WTC11 (cell line): Measurements from ENCODE around the gene TOX2.

ENCODE experiments used
- AFF4 ChIP-seq: sonication (generic); formaldehyde crosslinking; IDR thresholded peaks from 2 replicates; pipeline ENCODE4 v1.8.1; 2023; ENCODE audit warnings: mild to moderate bottlenecking, missing genetic modification reagents, borderline replicate concordance
- CREB1 ChIP-seq: sonication (generic); formaldehyde crosslinking; IDR thresholded peaks from 2 replicates; pipeline ENCODE4 v1.8.0; 2023; ENCODE audit warnings: mild to moderate bottlenecking, missing genetic modification reagents
- CTCF ChIP-seq: fragments of 200-600 bp; IDR thresholded peaks from 2 replicates; pipeline ENCODE4 v1.8.0; 2022; ENCODE audit warnings: antibody characterized with exemption
- FOXK1 ChIP-seq: sonication (generic); formaldehyde crosslinking; IDR thresholded peaks from 2 replicates; pipeline ENCODE4 v1.8.0; 2022; ENCODE audit warnings: mild to moderate bottlenecking, moderate library complexity, missing genetic modification reagents
- HMGXB4 ChIP-seq: sonication (generic); formaldehyde crosslinking; IDR thresholded peaks from 2 replicates; pipeline ENCODE4 v1.8.1; 2023; ENCODE audit warnings: mild to moderate bottlenecking, moderate library complexity, missing genetic modification reagents
- TCF7 ChIP-seq: sonication (generic); formaldehyde crosslinking; IDR thresholded peaks from 2 replicates; pipeline ENCODE4 v1.8.0; 2022; ENCODE audit warnings: mild to moderate bottlenecking, low read depth, missing genetic modification reagents, moderate library complexity
- ZNF281 ChIP-seq: sonication (generic); formaldehyde crosslinking; IDR thresholded peaks from 2 replicates; pipeline ENCODE4 v1.8.0; 2023; ENCODE audit warnings: mild to moderate bottlenecking, missing genetic modification reagents
- ZSCAN18 ChIP-seq: fragments of 250-450 bp; sonication (Bioruptor Pico); IDR thresholded peaks from 2 replicates; pipeline ENCODE4 v2.1.2; 2022; ENCODE audit warnings: mild to moderate bottlenecking, moderate library complexity

GRCh38 chr20:43983359-43983758, 68.7 kb downstream of the TOX2 start:
- TF ChIP-seq CTCF (peak; percentile 54), FOXK1 (no peak), TCF7 (no peak), AFF4 (CRISPR knock-in tag) (no peak), HMGXB4 (CRISPR knock-in tag) (no peak), CREB1 (no peak), ZNF281 (no peak), ZSCAN18 (no peak)
